Neural cell (in vitro differentiated cells): ENCODE data around the gene MAP2K4. TPM values are rescaled to one million over a fixed set of nuclear protein-coding genes. Genes with fewer than 3 reads are reported as not detected.

Experiments
- H2AFZ ChIP-seq: fragments of 200-600, 300-800 bp; sonication (generic), shearing (Covaris generic); 2 replicates; pipeline ENCODE4 v1.6.0; 2014; ENCODE audit warnings: low read depth, mild to moderate bottlenecking, antibody characterized with exemption, low read length, moderate library complexity
- H3F3A ChIP-seq: fragments of 200-600 bp; shearing (Covaris generic); 2 replicates; pipeline ENCODE4 v1.6.1; 2016; ENCODE audit warnings: mild to moderate bottlenecking, moderate library complexity, mixed read lengths, antibody characterized with exemption, low read length; ENCODE audit not compliant: insufficient read depth, poor library complexity, severe bottlenecking
- H3K27ac ChIP-seq: fragments of 200-600, 300-800 bp; sonication (generic), shearing (Covaris generic); 2 replicates; pipeline ENCODE4 v1.5.1; 2014; ENCODE audit warnings: mild to moderate bottlenecking, low read length, moderate library complexity
- H3K27me3 ChIP-seq: fragments of 300-800, 200-600 bp; sonication (generic), shearing (Covaris generic); 2 replicates; pipeline ENCODE4 v1.6.0; 2014; ENCODE audit warnings: mild to moderate bottlenecking, low read depth, low read length, moderate library complexity; ENCODE audit not compliant: insufficient read depth
- H3K36me3 ChIP-seq: fragments of 300-800, 200-600 bp; sonication (generic), shearing (Covaris generic); 2 replicates; pipeline ENCODE4 v1.5.1; 2014; ENCODE audit warnings: mild to moderate bottlenecking, antibody characterized with exemption, low read length, moderate library complexity; ENCODE audit not compliant: insufficient read depth
- H3K4me2 ChIP-seq: fragments of 300-800, 200-600 bp; sonication (generic), shearing (Covaris generic); 2 replicates; pipeline ENCODE4 v1.6.0; 2014; ENCODE audit warnings: mild to moderate bottlenecking, low read length
- H3K4me3 ChIP-seq: fragments of 300-800, 200-600 bp; sonication (generic), shearing (Covaris generic); 2 replicates; pipeline ENCODE4 v1.5.1; 2014; ENCODE audit warnings: mild to moderate bottlenecking, low read length, moderate library complexity
- H3K79me2 ChIP-seq: fragments of 200-600 bp; shearing (Covaris generic); replicated peaks from 2 replicates; pipeline ENCODE4 v1.6.0; 2014; ENCODE audit warnings: mild to moderate bottlenecking, low read length, moderate library complexity; ENCODE audit not compliant: insufficient read depth
- H3K9ac ChIP-seq: fragments of 300-800, 200-600 bp; sonication (generic), shearing (Covaris generic); 2 replicates; pipeline ENCODE4 v1.6.1; 2016; ENCODE audit warnings: mild to moderate bottlenecking, low read length, mixed read lengths
- H3K9me2 ChIP-seq: fragments of 200-600 bp; shearing (Covaris generic); 2 replicates; pipeline ENCODE4 v1.6.1; 2016; ENCODE audit warnings: mild to moderate bottlenecking, low read length, mixed read lengths; ENCODE audit not compliant: insufficient read depth
- H3K9me3 ChIP-seq: fragments of 200-600, 300-800 bp; sonication (generic), shearing (Covaris generic); 2 replicates; pipeline ENCODE4 v1.6.1; 2016; ENCODE audit warnings: mild to moderate bottlenecking, mixed run types, low read length, moderate library complexity, mixed read lengths
- H4K20me1 ChIP-seq: fragments of 200-600 bp; shearing (Covaris generic); 2 replicates; pipeline ENCODE4 v1.6.1; 2016; ENCODE audit warnings: mild to moderate bottlenecking, mixed run types; ENCODE audit not compliant: insufficient read depth
- CTCF ChIP-seq: fragments of 450-650 bp; IDR thresholded peaks from 2 replicates; pipeline ENCODE4 v1.5.1; 2014; ENCODE audit warnings: antibody characterized with exemption, mild to moderate bottlenecking, moderate library complexity; ENCODE audit not compliant: poor library complexity, severe bottlenecking
- EP300 ChIP-seq: fragments of 450-650 bp; conservative IDR thresholded peaks from 2 replicates; pipeline ENCODE4 v1.6.1; 2014; ENCODE audit warnings: antibody characterized with exemption, mild to moderate bottlenecking, moderate library complexity; ENCODE audit not compliant: poor library complexity, severe bottlenecking
- EZH2 ChIP-seq: fragments of 200-600, 300-800 bp; shearing (Covaris generic), sonication (generic); IDR thresholded peaks from 2 replicates; pipeline ENCODE4 v1.6.1; 2014; ENCODE audit warnings: antibody characterized with exemption, low read length, borderline replicate concordance, mild to moderate bottlenecking; ENCODE audit not compliant: insufficient read depth, poor library complexity, severe bottlenecking
- MXI1 ChIP-seq: fragments of 450-650 bp; conservative IDR thresholded peaks from 2 replicates; pipeline ENCODE4 v1.6.1; 2014; ENCODE audit warnings: antibody characterized with exemption, mild to moderate bottlenecking; ENCODE audit not compliant: poor library complexity, severe bottlenecking
- POLR2AphosphoS5 ChIP-seq: IDR thresholded peaks from 2 replicates; pipeline ENCODE4 v1.6.1; 2012
- RAD21 ChIP-seq: fragments of 450-650 bp; conservative IDR thresholded peaks from 2 replicates; pipeline ENCODE4 v1.6.1; 2014; ENCODE audit warnings: antibody characterized with exemption, mild to moderate bottlenecking, moderate library complexity
- REST ChIP-seq: IDR thresholded peaks from 2 replicates; pipeline ENCODE4 v1.6.1; 2012; ENCODE audit warnings: borderline replicate concordance
- SMC3 ChIP-seq: fragments of 450-650 bp; conservative IDR thresholded peaks from 2 replicates; pipeline ENCODE4 v1.6.1; 2014; ENCODE audit warnings: antibody characterized with exemption, mild to moderate bottlenecking, moderate library complexity; ENCODE audit not compliant: poor library complexity
- TAF1 ChIP-seq: IDR thresholded peaks from 2 replicates; pipeline ENCODE4 v1.6.1; 2012; ENCODE audit warnings: low read depth
- polyA plus RNA-seq: library from polyadenylated mRNA; depleted of rRNA; stranded (reverse); fragments of >200 nt; gene quantifications from 2 replicates; pipeline ENCODE4 v1.2.3, GENCODE V29; 2014

Gene MAP2K4
- polyA plus RNA-seq, 1 donor from 2014 or later, result 78.4 TPM

- no peaks in the 10 kb centered on the region for H3K9me3 ChIP-seq
- H3K27ac ChIP-seq, result no peak overlapping the region
- TF ChIP-seq MXI1 (no peak), CTCF (no peak), SMC3 (no peak), TAF1 (no peak), POLR2AphosphoS5 (no peak), REST (no peak), RAD21 (no peak), EP300 (no peak), EZH2 (no peak)
- H3K9ac ChIP-seq, result no peak overlapping the region
- no peaks in the 10 kb centered on the region for H3K36me3 ChIP-seq
- H3K4me2 ChIP-seq, result no peak overlapping the region
- H3K9me2 ChIP-seq, result no peaks in the 10 kb centered on the region
- no peak overlapping the region for H3K4me3 ChIP-seq
- no peak overlapping the region for H2AFZ ChIP-seq
- no peaks in the 10 kb centered on the region for H4K20me1 ChIP-seq
- no peaks in the 10 kb centered on the region for H3K27me3 ChIP-seq
- peaks cover 20% of the 10 kb centered on the region for H3K79me2 ChIP-seq
- H3F3A ChIP-seq, result no peaks in the 10 kb centered on the region
Measured at GRCh38 chr17:12062249-12062648, 41.6 kb downstream of the MAP2K4 start.

GRCh38 chr17:12064395-12064794, 43.7 kb downstream of the MAP2K4 start:
- H3K9me3 ChIP-seq, result no peaks in the 10 kb centered on the region
- no peaks in the 10 kb centered on the region for H3K27me3 ChIP-seq
- H3K4me2 ChIP-seq, result no peak overlapping the region
- H2AFZ ChIP-seq, result no peak overlapping the region
- no peaks in the 10 kb centered on the region for H3K9me2 ChIP-seq
- no peaks in the 10 kb centered on the region for H4K20me1 ChIP-seq
- H3K4me3 ChIP-seq, result no peak overlapping the region
- peaks cover 9% of the 10 kb centered on the region for H3K79me2 ChIP-seq
- H3F3A ChIP-seq, result no peaks in the 10 kb centered on the region
- no peak overlapping the region for H3K9ac ChIP-seq
- no peaks in the 10 kb centered on the region for H3K36me3 ChIP-seq
- no peak overlapping the region for H3K27ac ChIP-seq
- no peak for TF ChIP-seq EP300
- no peak for TF ChIP-seq RAD21
- no peak for TF ChIP-seq EZH2
- no peak for TF ChIP-seq SMC3

- Histone ChIP-seq H2AFZ (no peak overlapping the region), H3K27me3 (no peaks in the 10 kb centered on the region), H3K79me2 (peaks cover 10% of the 10 kb centered on the region), H3F3A (peaks cover 3% of the 10 kb centered on the region), H3K9me3 (no peaks in the 10 kb centered on the region), H3K4me2 (no peak overlapping the region), H3K9ac (no peak overlapping the region), H3K9me2 (no peaks in the 10 kb centered on the region), H4K20me1 (no peaks in the 10 kb centered on the region), H3K27ac (no peak overlapping the region), H3K4me3 (no peak overlapping the region), H3K36me3 (no peaks in the 10 kb centered on the region)
- TF ChIP-seq REST, result no peak
- no peak for TF ChIP-seq RAD21
- no peak for TF ChIP-seq TAF1
Measured at GRCh38 chr17:12067485-12067884, 46.8 kb downstream of the MAP2K4 start.
